DOHH2 (cell line): Measurements from ENCODE around the gene PSRC1.

ENCODE experiments used
- H3F3A ChIP-seq: fragments of 200-600 bp; sonication (generic), shearing (Covaris generic); 2 replicates; pipeline ENCODE4 v1.6.0; 2016; ENCODE audit warnings: antibody characterized with exemption, mild to moderate bottlenecking; ENCODE audit not compliant: control insufficient read depth, insufficient read depth
- H3K27ac ChIP-seq: fragments of 200-600 bp; sonication (generic); 2 replicates; pipeline ENCODE4 v1.5.1; 2014; ENCODE audit warnings: low read depth, mild to moderate bottlenecking, low read length, moderate library complexity
- H3K27me3 ChIP-seq: fragments of 200-600 bp; sonication (generic); 2 replicates; pipeline ENCODE4 v1.6.1; 2014; ENCODE audit warnings: mild to moderate bottlenecking, low read length, mixed read lengths; ENCODE audit not compliant: control insufficient read depth
- H3K36me3 ChIP-seq: fragments of 200-600 bp; sonication (generic); 2 replicates; pipeline ENCODE4 v1.6.1; 2014; ENCODE audit warnings: mild to moderate bottlenecking, low read length, moderate library complexity, mixed read lengths; ENCODE audit not compliant: control insufficient read depth
- H3K4me1 ChIP-seq: fragments of 200-600 bp; sonication (generic); 2 replicates; pipeline ENCODE4 v1.6.1; 2014; ENCODE audit warnings: mild to moderate bottlenecking, low read length, mixed read lengths; ENCODE audit not compliant: control insufficient read depth
- H3K4me2 ChIP-seq: fragments of 200-600 bp; sonication (generic); 2 replicates; pipeline ENCODE4 v1.6.0; 2014; ENCODE audit warnings: mild to moderate bottlenecking, low read length, moderate library complexity
- H3K4me3 ChIP-seq: fragments of 200-600 bp; sonication (generic); 2 replicates; pipeline ENCODE4 v1.5.1; 2014; ENCODE audit warnings: mild to moderate bottlenecking, low read length, mixed read lengths
- H3K79me2 ChIP-seq: fragments of 200-600 bp; sonication (generic); 2 replicates; pipeline ENCODE4 v1.6.1; 2014; ENCODE audit warnings: mild to moderate bottlenecking, low read length, mixed read lengths; ENCODE audit not compliant: control insufficient read depth
- H3K9me2 ChIP-seq: fragments of 200-600 bp; sonication (generic); replicated peaks from 2 replicates; pipeline ENCODE4 v1.6.1; 2014; ENCODE audit warnings: mild to moderate bottlenecking, low read length, mixed read lengths; ENCODE audit not compliant: control insufficient read depth
- H3K9me3 ChIP-seq: fragments of 200-600 bp; sonication (generic); 2 replicates; pipeline ENCODE4 v1.6.1; 2014; ENCODE audit warnings: antibody characterized with exemption, low read length, mixed read lengths; ENCODE audit not compliant: control insufficient read depth, insufficient read depth
- H4K20me1 ChIP-seq: fragments of 200-600 bp; sonication (generic); 2 replicates; pipeline ENCODE4 v1.6.0; 2014; ENCODE audit warnings: low read depth, mild to moderate bottlenecking, antibody characterized with exemption, low read length, moderate library complexity; ENCODE audit not compliant: control insufficient read depth, insufficient read depth
- CTCF ChIP-seq: fragments of 200-600 bp; sonication (generic); IDR thresholded peaks from one replicate; pipeline ENCODE4 v1.5.1; 2014; ENCODE audit warnings: antibody characterized with exemption, mild to moderate bottlenecking, low read depth, low read length; ENCODE audit not compliant: poor library complexity, severe bottlenecking
- EZH2phosphoT487 ChIP-seq: fragments of 200-600 bp; sonication (generic); IDR thresholded peaks from 2 replicates; pipeline ENCODE4 v1.6.1; 2017; ENCODE audit warnings: borderline replicate concordance, mild to moderate bottlenecking, antibody characterized with exemption, low read length, moderate library complexity, mixed read lengths

The PSRC1 gene

DNA sequence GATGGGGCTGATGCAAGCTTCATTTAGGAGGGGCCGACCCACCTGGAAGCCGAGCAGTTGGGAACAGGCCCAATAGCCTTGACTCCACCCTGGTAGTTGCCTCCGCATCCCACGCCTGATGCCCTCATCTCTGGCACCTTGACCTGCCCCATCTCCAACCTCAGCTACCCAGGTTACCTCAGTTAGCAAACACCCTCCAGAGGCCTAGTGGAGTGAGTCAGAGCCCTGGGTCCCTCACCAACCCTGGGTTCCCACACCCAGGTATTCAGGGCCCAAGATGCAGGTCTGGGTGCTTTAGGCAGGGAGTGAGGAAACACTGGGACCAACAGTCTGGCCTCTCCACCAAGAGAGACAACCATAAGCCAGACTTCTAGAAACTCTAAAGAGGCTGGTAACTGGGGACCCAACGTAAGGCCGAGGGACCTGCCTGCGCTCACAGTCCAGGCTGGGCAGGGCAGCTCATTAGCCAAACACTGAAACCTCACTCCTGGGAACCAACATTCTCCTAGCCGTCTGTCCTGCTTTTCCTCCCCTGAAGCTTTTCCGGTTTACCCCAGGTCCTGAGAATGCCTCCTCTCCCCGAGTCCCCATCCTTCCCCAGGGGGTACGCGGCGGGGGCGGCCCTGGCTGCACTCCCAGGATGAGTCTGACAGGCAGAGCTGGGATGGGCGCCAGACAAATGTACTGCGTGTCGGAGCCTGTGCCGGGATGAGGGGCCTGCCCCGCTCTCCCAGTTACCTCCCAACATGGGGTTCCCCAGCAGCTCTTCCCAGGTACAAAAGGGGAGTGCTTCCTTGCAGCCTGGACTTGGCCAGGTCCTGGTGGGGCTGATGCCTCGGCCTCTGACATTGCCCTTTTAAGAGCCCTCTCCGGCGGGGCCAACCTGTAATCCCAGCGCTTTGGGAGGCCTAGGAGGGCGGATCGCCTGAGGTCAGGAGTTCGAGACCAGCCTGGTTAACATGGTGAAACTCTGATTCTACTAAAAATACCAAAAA is 42.5 kb downstream of the PSRC1 start:
- no peak overlapping the region for H3K4me2 ChIP-seq
- no peaks in the 10 kb centered on the region for H3K9me3 ChIP-seq
- no peak overlapping the region for H3K4me3 ChIP-seq
- H4K20me1 ChIP-seq, result peaks cover 5% of the 10 kb centered on the region; the same call in 1 of the 2 replicates
- H3K27me3 ChIP-seq, result peaks cover 4% of the 10 kb centered on the region; the same call in 1 of the 2 replicates
- no peak overlapping the region for H3K27ac ChIP-seq
- no peaks in the 10 kb centered on the region for H3F3A ChIP-seq
- no peaks in the 10 kb centered on the region for H3K4me1 ChIP-seq
- no peaks in the 10 kb centered on the region for H3K9me2 ChIP-seq
- H3K79me2 ChIP-seq, result no peaks in the 10 kb centered on the region
- TF ChIP-seq EZH2phosphoT487, result no peak
- no peak for TF ChIP-seq CTCF
- H3K36me3 ChIP-seq, result peaks cover 41% of the 10 kb centered on the region

GRCh38 chr1:109239409-109240068 is 43.4 kb downstream of the PSRC1 start:
- Histone ChIP-seq H3K9me2 (no peaks in the 10 kb centered on the region), H3K36me3 (peaks cover 50% of the 10 kb centered on the region), H3K4me1 (no peaks in the 10 kb centered on the region), H3K79me2 (no peaks in the 10 kb centered on the region), H3K27me3 (peaks cover 4% of the 10 kb centered on the region; the same call in 1 of the 2 replicates), H3F3A (no peaks in the 10 kb centered on the region), H4K20me1 (peaks cover 5% of the 10 kb centered on the region; the same call in 1 of the 2 replicates), H3K27ac (no peak overlapping the region), H3K4me3 (no peak overlapping the region), H3K9me3 (no peaks in the 10 kb centered on the region), H3K4me2 (no peak overlapping the region)
- TF ChIP-seq CTCF (peak; percentile 67), EZH2phosphoT487 (no peak)

DNA sequence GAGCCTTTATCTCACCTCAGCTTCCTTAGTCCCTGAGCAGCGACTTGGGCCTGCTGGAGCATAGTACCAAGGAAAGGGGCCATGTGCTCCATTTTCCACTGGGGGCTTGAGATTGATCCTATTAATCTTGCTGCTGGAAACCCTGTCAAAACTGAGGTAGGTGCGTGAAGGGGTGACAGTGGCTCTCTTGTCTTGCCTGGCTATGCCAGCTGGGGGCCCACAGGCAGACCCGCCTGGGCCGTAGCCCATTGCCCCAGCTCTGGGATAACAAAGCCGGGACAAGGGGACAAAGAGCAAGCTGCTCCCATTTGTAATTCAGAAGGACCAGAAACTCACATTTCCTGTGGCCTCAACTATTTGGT is 43.9 kb downstream of the PSRC1 start:
- Histone ChIP-seq H3K9me2 (no peaks in the 10 kb centered on the region), H3K4me3 (no peak overlapping the region), H3K27me3 (peaks cover 4% of the 10 kb centered on the region; the same call in 1 of the 2 replicates), H3K4me2 (no peak overlapping the region), H3K9me3 (no peaks in the 10 kb centered on the region), H4K20me1 (peaks cover 5% of the 10 kb centered on the region; the same call in 1 of the 2 replicates), H3F3A (no peaks in the 10 kb centered on the region), H3K36me3 (peaks cover 54% of the 10 kb centered on the region), H3K4me1 (no peaks in the 10 kb centered on the region), H3K79me2 (no peaks in the 10 kb centered on the region), H3K27ac (no peak overlapping the region)
- TF ChIP-seq EZH2phosphoT487, result no peak
- no peak for TF ChIP-seq CTCF
